SKM-1 (cell line): ENCODE measurements around the gene KLF2.
"Not testable (repeated sequence)": the region's sequence is repeated elsewhere in the genome, so short reads cannot be mapped to it uniquely, and the experiment has no call there.

Experiments
- DNase-seq: peaks from one replicate; lab custom pipeline; 2025; ENCODE audit not compliant: unreplicated experiment; lab: John Stamatoyannopoulos, UW

KLF2 gene

GRCh38 chr19:16336571-16336970 lies 11.9 kb downstream of the KLF2 start:
- DNase-seq, result no peak

GRCh38 chr19:16337809-16338469 lies 13.3 kb downstream of the KLF2 start:
- no peak for DNase-seq

DNA sequence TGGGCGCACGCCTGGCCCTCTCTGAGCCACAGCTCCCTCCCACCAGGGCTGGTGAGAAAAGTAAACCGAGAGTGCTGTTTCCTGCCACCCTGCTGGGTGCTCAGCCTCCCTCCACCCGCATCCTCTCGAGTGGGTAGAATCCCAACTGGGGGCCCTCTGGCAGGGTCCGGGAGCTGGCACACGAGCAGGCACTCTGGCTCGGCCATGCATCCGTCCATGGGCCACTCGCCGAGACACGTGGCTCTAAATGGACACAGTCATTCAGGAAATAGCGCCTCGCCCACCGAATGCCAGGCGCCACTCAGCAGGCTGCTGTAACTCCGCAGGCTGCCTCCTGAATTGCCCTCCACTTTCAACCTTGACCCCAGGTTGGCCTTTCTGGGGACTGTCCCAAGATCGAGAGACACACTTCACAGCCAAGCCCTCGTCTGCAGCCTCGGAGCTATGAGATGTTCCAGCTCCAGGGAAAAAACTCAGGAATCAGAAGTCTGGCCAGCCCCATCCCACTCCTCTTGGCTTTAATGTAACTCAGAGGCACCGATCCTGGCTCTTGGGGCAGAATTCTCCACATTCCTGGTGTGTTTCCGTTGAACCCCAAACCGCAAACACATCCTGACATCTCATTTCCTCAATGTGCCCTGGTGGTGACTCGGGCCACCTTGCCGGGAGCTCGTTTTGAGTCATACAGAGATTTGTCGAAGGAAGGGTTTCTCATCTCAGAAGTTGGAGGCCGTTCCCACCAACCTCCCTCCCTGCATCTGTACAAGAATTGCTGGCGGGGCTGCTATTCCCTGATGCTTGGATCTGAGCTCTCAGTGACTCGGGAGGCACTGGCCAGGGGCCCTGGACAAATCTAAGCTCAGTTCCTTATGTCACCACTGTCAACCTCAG lies 14.1 kb downstream of the KLF2 start:
- DNase-seq, result no peak

GRCh38 chr19:16339361-16339725 lies 14.7 kb downstream of the KLF2 start:
- DNase-seq, result no peak

DNA sequence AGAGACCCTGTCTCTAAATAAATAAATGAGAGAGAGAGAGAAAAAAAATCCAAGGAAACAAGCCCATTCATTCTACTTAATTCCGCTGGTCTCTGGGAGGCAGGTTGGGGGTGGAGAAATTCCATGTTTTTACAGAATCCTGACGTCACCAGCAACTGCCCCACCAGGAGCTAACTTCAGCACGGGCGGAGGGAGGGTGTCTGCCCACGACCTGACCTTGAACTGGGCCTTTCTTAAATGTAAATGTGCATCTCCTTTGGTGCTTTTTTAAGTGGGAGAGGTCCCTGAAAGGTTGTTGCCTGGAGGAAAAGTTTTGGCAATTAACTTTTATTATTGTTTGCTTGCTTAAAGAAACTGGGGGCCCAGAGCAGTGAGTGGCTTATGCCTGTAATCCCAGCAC lies 15.5 kb downstream of the KLF2 start:
- no peak for DNase-seq

- no peak for DNase-seq
These were observed 16.0 kb downstream of the KLF2 start for GRCh38 chr19:16340654-16341053.

DNA sequence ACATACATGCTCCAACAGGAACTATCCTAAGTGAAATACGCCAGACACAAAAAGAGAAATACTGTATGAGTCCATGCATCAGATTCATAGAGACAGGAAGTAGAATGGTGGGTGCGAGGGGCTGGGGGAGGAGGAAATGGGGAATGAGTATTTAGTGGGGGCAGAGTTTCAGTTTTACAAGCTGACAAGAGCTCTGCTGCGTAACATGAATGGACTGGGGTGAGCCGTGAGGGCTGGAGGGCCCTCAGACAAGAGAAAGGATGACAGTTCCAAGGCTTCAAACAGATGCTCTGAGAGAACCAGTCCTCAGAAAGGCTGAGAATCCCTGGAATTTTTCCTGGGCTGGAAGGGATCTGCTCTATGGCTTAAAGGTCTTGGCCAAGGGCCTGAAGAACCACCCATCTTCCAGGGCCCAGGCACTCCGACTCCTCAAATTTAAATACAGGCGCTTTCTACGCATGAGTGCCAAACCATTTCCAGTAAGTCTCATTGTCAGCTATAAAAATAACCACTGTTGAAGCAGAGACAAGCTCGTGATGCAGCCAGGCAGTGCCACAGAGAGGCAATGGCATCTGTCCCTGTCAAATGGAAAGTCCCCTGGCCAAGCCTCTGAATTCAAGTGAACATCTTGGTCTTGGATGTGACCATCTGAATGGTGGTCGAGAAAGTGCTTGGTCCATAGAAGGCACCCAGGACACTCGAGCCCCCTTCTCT lies 17.5 kb downstream of the KLF2 start:
- no peak for DNase-seq

- no peak for DNase-seq
These were observed 18.5 kb downstream of the KLF2 start for GRCh38 chr19:16343156-16343555.

GRCh38 chr19:16345457-16345856 lies 20.8 kb downstream of the KLF2 start:
- DNase-seq, result no peak

DNA sequence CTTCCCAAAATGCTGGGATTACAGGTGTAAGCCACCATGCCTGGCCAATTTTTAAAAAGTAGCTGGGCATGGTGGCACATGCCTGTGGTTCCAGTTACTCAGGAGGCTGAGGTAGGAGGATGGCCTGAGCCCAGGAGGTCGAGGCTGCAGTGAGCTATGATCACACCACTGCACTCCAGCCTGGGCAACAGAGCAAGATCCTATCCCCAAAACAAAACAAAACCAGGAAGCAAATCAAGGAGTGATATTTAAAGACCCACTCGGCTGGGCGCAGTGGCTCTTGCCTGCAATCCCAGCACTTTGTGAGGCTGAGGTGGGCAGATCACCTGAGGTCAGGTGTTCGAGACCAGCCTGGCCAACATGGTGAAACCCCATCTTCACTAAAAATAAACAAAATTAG lies 22.5 kb downstream of the KLF2 start:
- DNase-seq, result not testable (repeated sequence)

DNA sequence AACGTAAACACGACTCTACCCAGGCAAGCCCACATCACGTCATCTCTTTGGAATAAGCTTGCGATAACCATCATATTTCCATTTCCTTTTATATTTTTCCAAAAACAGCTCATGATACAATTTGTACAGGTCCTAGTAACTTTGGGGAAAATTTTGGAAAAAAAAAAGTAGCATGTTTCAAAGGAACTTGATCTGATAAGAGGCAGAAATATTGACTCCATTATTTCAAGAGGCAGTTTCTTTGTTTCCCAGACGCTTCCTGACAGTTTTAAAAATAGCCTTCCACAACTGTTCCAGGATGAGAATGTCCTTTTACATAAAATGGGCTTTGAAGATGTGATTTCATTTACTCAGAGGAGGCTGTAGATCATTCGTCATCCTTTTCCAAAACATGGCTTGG lies 23.1 kb downstream of the KLF2 start:
- no peak for DNase-seq

DNA sequence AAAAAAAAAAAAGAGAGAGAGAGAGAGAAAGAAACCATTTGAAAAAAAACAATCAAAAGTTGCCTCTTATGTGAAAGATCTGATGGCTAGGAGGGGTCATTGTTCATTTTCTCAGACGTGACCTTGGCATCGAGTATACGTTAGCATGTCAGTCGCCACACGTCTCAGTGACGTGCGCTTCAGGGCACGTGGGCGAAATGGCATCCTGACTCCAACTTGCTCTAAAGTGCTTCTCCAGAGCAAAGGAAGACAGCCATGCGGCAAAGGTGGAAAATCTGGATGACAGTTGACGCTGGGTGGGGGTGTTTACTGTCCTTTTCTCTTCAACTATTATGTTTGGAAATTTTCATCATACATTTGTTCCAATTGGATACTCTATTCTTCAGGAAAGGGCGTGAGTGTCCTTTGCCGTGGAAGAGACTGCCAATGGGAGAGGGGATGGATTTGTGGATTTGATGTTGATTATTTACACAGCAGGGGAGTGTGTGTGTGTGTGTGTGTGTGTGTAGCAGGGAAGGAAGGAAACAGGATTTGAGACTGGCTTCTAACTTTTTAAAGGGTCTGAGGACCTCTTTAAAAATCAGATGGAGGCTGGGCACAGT lies 25.0 kb downstream of the KLF2 start:
- no peak for DNase-seq

DNA sequence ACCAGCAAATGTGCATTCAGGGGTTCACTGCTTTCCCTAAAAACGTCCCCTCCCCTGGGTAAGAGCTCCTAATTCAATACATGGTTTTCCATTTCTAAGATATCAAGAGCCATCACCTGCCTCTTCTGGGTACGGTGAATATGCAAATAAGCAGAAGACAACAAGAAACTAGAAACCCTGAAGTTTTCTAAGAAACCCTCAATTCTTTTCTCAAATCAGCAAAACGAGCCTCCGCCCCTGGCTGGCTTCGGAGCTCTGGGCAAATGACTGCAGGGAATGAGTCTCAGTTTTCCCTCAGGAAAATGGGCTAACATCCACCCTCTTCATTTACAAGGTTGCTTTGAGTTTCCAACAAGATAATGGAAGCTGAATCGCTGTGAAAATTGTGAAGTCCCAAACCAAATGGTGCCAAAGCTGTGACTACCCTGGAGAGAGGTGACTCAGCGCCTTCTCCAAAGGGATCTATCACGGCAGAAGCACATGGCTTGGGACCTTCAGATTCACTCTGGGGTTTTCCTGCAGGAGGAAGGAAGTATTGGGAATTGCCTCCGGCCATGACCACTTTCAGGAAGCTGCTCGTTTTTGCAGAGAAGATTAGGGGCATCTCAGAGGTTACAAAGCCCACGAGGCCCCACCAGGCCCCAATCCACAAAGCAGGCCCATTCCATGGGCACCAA lies 26.6 kb downstream of the KLF2 start:
- DNase-seq, result no peak

- no peak for DNase-seq
These were observed 30.8 kb downstream of the KLF2 start for GRCh38 chr19:16355293-16356043.

GRCh38 chr19:16358456-16358855 lies 33.8 kb downstream of the KLF2 start:
- no peak for DNase-seq

DNA sequence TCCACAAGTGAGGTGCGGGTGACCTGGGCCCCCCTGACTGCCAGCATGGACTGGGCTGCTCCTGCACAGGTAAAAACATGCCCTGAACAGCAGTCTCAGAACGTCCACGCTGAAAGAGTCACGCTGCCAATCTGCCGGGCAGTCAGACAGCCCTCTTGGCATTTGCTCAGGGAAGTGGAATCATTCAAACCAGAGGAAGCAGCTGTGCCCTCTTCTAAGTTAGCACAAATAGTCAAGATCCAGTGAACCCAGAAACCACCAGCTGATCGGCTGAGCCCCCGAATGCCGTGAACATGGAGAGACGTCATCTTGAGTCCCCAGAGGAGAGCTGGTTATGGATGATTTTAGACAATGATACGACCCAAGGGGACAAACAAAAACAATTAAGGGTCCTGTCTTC lies 34.4 kb downstream of the KLF2 start:
- no peak for DNase-seq

- no peak for DNase-seq
These were observed 35.3 kb downstream of the KLF2 start for GRCh38 chr19:16359964-16360363.

- no peak for DNase-seq
These were observed 36.1 kb downstream of the KLF2 start for GRCh38 chr19:16360738-16361137.

GRCh38 chr19:16361254-16361653 lies 36.6 kb downstream of the KLF2 start:
- no peak for DNase-seq

- DNase-seq, result no peak
These were observed 37.3 kb downstream of the KLF2 start for GRCh38 chr19:16361926-16362325.
